ENCODE results near the gene SP3. TPM values are rescaled to one million over a fixed set of nuclear protein-coding genes. Genes with fewer than 3 reads are reported as not detected.

SP3 gene
- total and polyA plus RNA-seq, 4 donors: 14.5 to 183 (median 55.2) TPM

GRCh38 chr2:173983391-173983871 lies 18.3 kb upstream of the SP3 start:
- Histone ChIP-seq H3K27ac (ENCODE audit: low read depth in 1 of 2, low read length in 1 of 2) (peak overlapping the region in 1 of 2 donors; percentile 20), H3K36me3 (ENCODE audit: control insufficient read depth in 4 of 4, insufficient read depth in 4 of 4, low read length in 4 of 4) (no peaks in the 10 kb centered on the region), H3K9ac (ENCODE audit: insufficient read depth in 1 of 2, low read length in 2 of 2) (no peak overlapping the region), H3K27me3 (ENCODE audit: control insufficient read depth in 3 of 3, insufficient read depth in 3 of 3, low read length in 2 of 3) (no peaks in the 10 kb centered on the region), H3K9me3 (ENCODE audit: control insufficient read depth in 4 of 4, insufficient read depth in 3 of 4, low read length in 3 of 4) (no peaks in the 10 kb centered on the region), H3K4me1 (ENCODE audit: control insufficient read depth in 5 of 5, insufficient read depth in 5 of 5, low read length in 5 of 5) (peaks cover 6 to 58% (median 13%) of the 10 kb centered on the region in 5 donors), H3K4me3 (no peak overlapping the region)
- no peak for ATAC-seq (ENCODE audit: insufficient read depth, low FRiP score)
- DNase-seq: peak in 2 of 3 donors; percentile 45 to 53
- 69 to 79% methylated on average over 3 of the region's 3 CpGs for whole genome bisulfite sequencing, 2 donors
- TF ChIP-seq CTCF (IDR thresholded peaks at IDR 0.05; ENCODE audit: control extremely low read depth, extremely low read depth): no peak

GRCh38 chr2:173982918-173983317 lies 17.7 kb upstream of the SP3 start:
- TF ChIP-seq CTCF (IDR thresholded peaks at IDR 0.05; ENCODE audit: control extremely low read depth, extremely low read depth): no peak
- Histone ChIP-seq H3K9me3 (ENCODE audit: control insufficient read depth in 4 of 4, insufficient read depth in 3 of 4, low read length in 3 of 4) (no peaks in the 10 kb centered on the region), H3K4me3 (no peak overlapping the region), H3K27ac (ENCODE audit: low read depth in 1 of 2, low read length in 1 of 2) (peak overlapping the region in 1 of 2 donors; percentile 20), H3K4me1 (ENCODE audit: control insufficient read depth in 5 of 5, insufficient read depth in 5 of 5, low read length in 5 of 5) (peaks cover 6 to 55% (median 13%) of the 10 kb centered on the region in 5 donors), H3K9ac (ENCODE audit: insufficient read depth in 1 of 2, low read length in 2 of 2) (peak overlapping the region in 1 of 2 donors; percentile 16), H3K27me3 (ENCODE audit: control insufficient read depth in 3 of 3, insufficient read depth in 3 of 3, low read length in 2 of 3) (no peaks in the 10 kb centered on the region), H3K36me3 (ENCODE audit: control insufficient read depth in 4 of 4, insufficient read depth in 4 of 4, low read length in 4 of 4) (no peaks in the 10 kb centered on the region)
- DNase-seq: peak; percentile 71 to 86 (median 76)
- ATAC-seq (ENCODE audit: insufficient read depth, low FRiP score): no peak
- WGBS, 2 donors: 43 to 75% methylated on average over 3 of the region's 3 CpGs

GRCh38 chr2:173982182-173982714 lies 17.1 kb upstream of the SP3 start:
- Histone ChIP-seq H3K36me3 (ENCODE audit: control insufficient read depth in 4 of 4, insufficient read depth in 4 of 4, low read length in 4 of 4) (no peaks in the 10 kb centered on the region), H3K4me3 (no peak overlapping the region), H3K27ac (ENCODE audit: low read depth in 1 of 2, low read length in 1 of 2) (no peak overlapping the region), H3K4me1 (ENCODE audit: control insufficient read depth in 5 of 5, insufficient read depth in 5 of 5, low read length in 5 of 5) (peaks cover 6 to 53% (median 13%) of the 10 kb centered on the region in 5 donors), H3K9me3 (ENCODE audit: control insufficient read depth in 4 of 4, insufficient read depth in 3 of 4, low read length in 3 of 4) (no peaks in the 10 kb centered on the region), H3K27me3 (ENCODE audit: control insufficient read depth in 3 of 3, insufficient read depth in 3 of 3, low read length in 2 of 3) (no peaks in the 10 kb centered on the region), H3K9ac (ENCODE audit: insufficient read depth in 1 of 2, low read length in 2 of 2) (no peak overlapping the region)
- no peak for TF ChIP-seq CTCF (IDR thresholded peaks at IDR 0.05; ENCODE audit: control extremely low read depth, extremely low read depth)
- ATAC-seq (ENCODE audit: insufficient read depth, low FRiP score) (no peak), DNase-seq (no peak)
- 89 to 91% methylated on average over 2 of the region's 2 CpGs for WGBS, 2 donors

GRCh38 chr2:173981520-173981919 lies 16.3 kb upstream of the SP3 start:
- TF ChIP-seq CTCF (IDR thresholded peaks at IDR 0.05; ENCODE audit: control extremely low read depth, extremely low read depth): no peak
- no peak for ATAC-seq (ENCODE audit: insufficient read depth, low FRiP score)
- no peak for DNase-seq
- Histone ChIP-seq H3K4me1 (ENCODE audit: control insufficient read depth in 5 of 5, insufficient read depth in 5 of 5, low read length in 5 of 5) (peaks cover 6 to 48% (median 13%) of the 10 kb centered on the region in 5 donors), H3K9me3 (ENCODE audit: control insufficient read depth in 4 of 4, insufficient read depth in 3 of 4, low read length in 3 of 4) (no peaks in the 10 kb centered on the region), H3K27ac (ENCODE audit: low read depth in 1 of 2, low read length in 1 of 2) (no peak overlapping the region), H3K27me3 (ENCODE audit: control insufficient read depth in 3 of 3, insufficient read depth in 3 of 3, low read length in 2 of 3) (no peaks in the 10 kb centered on the region), H3K9ac (ENCODE audit: insufficient read depth in 1 of 2, low read length in 2 of 2) (no peak overlapping the region), H3K4me3 (no peak overlapping the region), H3K36me3 (ENCODE audit: control insufficient read depth in 4 of 4, insufficient read depth in 4 of 4, low read length in 4 of 4) (no peaks in the 10 kb centered on the region)
- 76 to 81% methylated on average over 2 of the region's 2 CpGs for WGBS, 2 donors
